ENCODE measurements around the gene EIF5AL1. TPM values are rescaled to one million over a fixed set of nuclear protein-coding genes. Genes with fewer than 3 reads are reported as not detected.

The EIF5AL1 gene
- total RNA-seq, 4 donors from 2014 or later = 0.90 TPM; not detected in 3

- peak overlapping the region; percentile 32 to 82 (median 56) for H3K27ac ChIP-seq
- H3K4me3 ChIP-seq = no peak overlapping the region
- H3K36me3 ChIP-seq = no peaks in the 10 kb centered on the region
- DNase-seq (ENCODE audit: low spot score in 2 of 2) = peak; percentile 67 to 77
- 51 to 55% methylated on average over 5 of the region's 5 CpGs for WGBS, 2 donors
- no peak for TF ChIP-seq CTCF (IDR thresholded peaks at IDR 0.05)
- TF ChIP-seq POLR2A (IDR thresholded peaks at IDR 0.05) = no peak
- TF ChIP-seq EP300 (IDR thresholded peaks at IDR 0.05) = peak; percentile 38 to 42
- H3K9me3 ChIP-seq = no peaks in the 10 kb centered on the region
- H3K4me1 ChIP-seq = peaks cover 0 to 42% (median 16%) of the 10 kb centered on the region in 4 donors
- no peaks in the 10 kb centered on the region for H3K27me3 ChIP-seq
Measured at GRCh38 chr10:79488336-79488735, 24.0 kb upstream of the EIF5AL1 start.

GRCh38 chr10:79488870-79489269, 23.5 kb upstream of the EIF5AL1 start:
- Histone ChIP-seq H3K9me3 (no peaks in the 10 kb centered on the region), H3K27me3 (no peaks in the 10 kb centered on the region), H3K36me3 (no peaks in the 10 kb centered on the region), H3K27ac (peak overlapping the region in 3 of 4 donors; percentile 21 to 82 (median 60)), H3K4me3 (no peak overlapping the region), H3K4me1 (peaks cover 0 to 37% (median 14%) of the 10 kb centered on the region in 4 donors)
- TF ChIP-seq POLR2A (IDR thresholded peaks at IDR 0.05) = no peak
- no peak for TF ChIP-seq CTCF (IDR thresholded peaks at IDR 0.05)
- TF ChIP-seq EP300 (IDR thresholded peaks at IDR 0.05) = no peak
- 77 to 91% methylated on average over 3 of the region's 3 CpGs for WGBS, 2 donors
- no peak for DNase-seq (ENCODE audit: low spot score in 2 of 2)

GRCh38 chr10:79490400-79491142, 21.8 kb upstream of the EIF5AL1 start:
- Histone ChIP-seq H3K4me3 (no peak overlapping the region), H3K27me3 (no peaks in the 10 kb centered on the region), H3K9me3 (no peaks in the 10 kb centered on the region), H3K27ac (no peak overlapping the region), H3K36me3 (no peaks in the 10 kb centered on the region), H3K4me1 (peaks cover 0 to 29% (median 11%) of the 10 kb centered on the region in 4 donors)
- TF ChIP-seq CTCF (IDR thresholded peaks at IDR 0.05) (no peak), POLR2A (IDR thresholded peaks at IDR 0.05) (no peak), EP300 (IDR thresholded peaks at IDR 0.05) (no peak)
- no peak for DNase-seq (ENCODE audit: low spot score in 2 of 2)
- WGBS, 2 donors = 70 to 78% methylated on average over 9 of the region's 9 CpGs

GRCh38 chr10:79491143-79491835, 21.0 kb upstream of the EIF5AL1 start:
- DNase-seq (ENCODE audit: low spot score in 2 of 2) = no peak
- no peak overlapping the region for H3K4me3 ChIP-seq
- no peaks in the 10 kb centered on the region for H3K27me3 ChIP-seq
- WGBS, 2 donors = 89 to 90% methylated on average over 6 of the region's 6 CpGs
- no peak for TF ChIP-seq EP300 (IDR thresholded peaks at IDR 0.05)
- TF ChIP-seq POLR2A (IDR thresholded peaks at IDR 0.05) = no peak
- TF ChIP-seq CTCF (IDR thresholded peaks at IDR 0.05) = no peak
- peaks cover 0 to 29% (median 11%) of the 10 kb centered on the region in 4 donors for H3K4me1 ChIP-seq
- no peaks in the 10 kb centered on the region for H3K9me3 ChIP-seq
- no peaks in the 10 kb centered on the region for H3K36me3 ChIP-seq
- H3K27ac ChIP-seq = no peak overlapping the region

- TF ChIP-seq CTCF (IDR thresholded peaks at IDR 0.05) = no peak
- no peak for TF ChIP-seq EP300 (IDR thresholded peaks at IDR 0.05)
- no peak for TF ChIP-seq POLR2A (IDR thresholded peaks at IDR 0.05)
- no peak for DNase-seq (ENCODE audit: low spot score in 2 of 2)
- Histone ChIP-seq H3K36me3 (no peaks in the 10 kb centered on the region), H3K27ac (no peak overlapping the region), H3K27me3 (no peaks in the 10 kb centered on the region), H3K4me1 (peaks cover 0 to 27% (median 11%) of the 10 kb centered on the region in 4 donors), H3K9me3 (no peaks in the 10 kb centered on the region), H3K4me3 (no peak overlapping the region)
- WGBS, 2 donors = 97 to 98% methylated on average over 6 of the region's 6 CpGs
Measured at GRCh38 chr10:79492256-79492655, 20.1 kb upstream of the EIF5AL1 start.

All from tibial nerve (tissue), 4 donors.